ENCODE results near the gene AGBL4.

AGBL4 gene

GRCh38 chr1:48643193-48643592, 1380.6 kb downstream of the AGBL4 start:
- Histone ChIP-seq H3K27me3 (ENCODE audit: insufficient read depth, low read length) (no peaks in the 10 kb centered on the region), H3K79me2 (ENCODE audit: insufficient read depth, low read length) (no peaks in the 10 kb centered on the region), H3K4me1 (ENCODE audit: insufficient read depth, low read length, severe bottlenecking) (no peaks in the 10 kb centered on the region), H4K20me1 (ENCODE audit: insufficient read depth, low read length) (no peaks in the 10 kb centered on the region), H3K36me3 (ENCODE audit: insufficient read depth, low read length) (no peaks in the 10 kb centered on the region), H3K27ac (ENCODE audit: low read depth, low read length, poor library complexity, severe bottlenecking) (no peak overlapping the region), H3F3A (ENCODE audit: insufficient read depth, low read length) (no peaks in the 10 kb centered on the region), H3K9ac (ENCODE audit: low read length) (no peak overlapping the region), H3K4me3 (ENCODE audit: low read depth, low read length, poor library complexity, severe bottlenecking) (no peak overlapping the region), H3K9me2 (ENCODE audit: low read depth, low read length) (no peaks in the 10 kb centered on the region), H3K9me3 (ENCODE audit: low read length) (no peaks in the 10 kb centered on the region), H2AFZ (ENCODE audit: low read length) (no peak overlapping the region), H3K4me2 (ENCODE audit: low read length) (no peak overlapping the region)
- TF ChIP-seq, protein P1, sequence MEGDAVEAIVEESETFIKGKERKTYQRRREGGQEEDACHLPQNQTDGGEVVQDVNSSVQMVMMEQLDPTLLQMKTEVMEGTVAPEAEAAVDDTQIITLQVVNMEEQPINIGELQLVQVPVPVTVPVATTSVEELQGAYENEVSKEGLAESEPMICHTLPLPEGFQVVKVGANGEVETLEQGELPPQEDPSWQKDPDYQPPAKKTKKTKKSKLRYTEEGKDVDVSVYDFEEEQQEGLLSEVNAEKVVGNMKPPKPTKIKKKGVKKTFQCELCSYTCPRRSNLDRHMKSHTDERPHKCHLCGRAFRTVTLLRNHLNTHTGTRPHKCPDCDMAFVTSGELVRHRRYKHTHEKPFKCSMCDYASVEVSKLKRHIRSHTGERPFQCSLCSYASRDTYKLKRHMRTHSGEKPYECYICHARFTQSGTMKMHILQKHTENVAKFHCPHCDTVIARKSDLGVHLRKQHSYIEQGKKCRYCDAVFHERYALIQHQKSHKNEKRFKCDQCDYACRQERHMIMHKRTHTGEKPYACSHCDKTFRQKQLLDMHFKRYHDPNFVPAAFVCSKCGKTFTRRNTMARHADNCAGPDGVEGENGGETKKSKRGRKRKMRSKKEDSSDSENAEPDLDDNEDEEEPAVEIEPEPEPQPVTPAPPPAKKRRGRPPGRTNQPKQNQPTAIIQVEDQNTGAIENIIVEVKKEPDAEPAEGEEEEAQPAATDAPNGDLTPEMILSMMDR (IDR thresholded peaks at IDR 0.05; ENCODE audit: low read length) = no peak
- TF ChIP-seq EZH2 (IDR thresholded peaks at IDR 0.05; ENCODE audit: borderline replicate concordance, low read length) = no peak

DNA sequence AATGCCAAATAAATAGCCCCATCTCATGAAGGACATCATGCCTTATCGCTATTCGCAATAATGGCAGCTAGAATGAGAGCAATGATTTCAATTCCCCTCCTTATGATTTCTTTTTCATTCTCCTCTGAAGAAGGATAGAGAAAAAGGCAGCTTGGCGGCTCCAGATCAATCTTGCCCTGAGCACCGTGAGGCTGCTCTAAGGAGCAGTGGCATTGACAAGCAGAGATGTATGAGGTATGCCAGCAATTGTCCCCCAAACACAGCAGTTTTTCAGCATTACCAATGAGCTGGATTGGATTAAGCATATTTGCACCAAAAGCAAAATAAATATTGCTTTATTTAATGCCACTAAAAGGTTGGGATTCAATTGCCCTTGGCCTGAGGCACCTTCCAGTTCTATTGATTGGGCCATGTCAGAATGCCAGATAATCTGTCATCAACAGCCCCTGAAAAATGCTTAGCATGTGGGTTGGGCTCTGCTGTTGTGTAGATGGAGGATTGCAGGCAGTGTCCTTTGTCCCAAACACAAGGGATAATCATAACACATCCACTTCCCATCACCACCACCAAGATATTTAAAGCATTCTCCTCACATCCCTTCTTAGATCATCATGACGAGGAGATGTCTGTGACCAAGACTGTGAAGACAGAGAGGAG, 1382.8 kb downstream of the AGBL4 start:
- no peaks in the 10 kb centered on the region for H3K4me1 ChIP-seq (ENCODE audit: insufficient read depth, low read length, severe bottlenecking)
- H3K27ac ChIP-seq (ENCODE audit: low read depth, low read length, poor library complexity, severe bottlenecking) = no peak overlapping the region
- no peak overlapping the region for H3K4me2 ChIP-seq (ENCODE audit: low read length)
- TF ChIP-seq, protein P1 (IDR thresholded peaks at IDR 0.05; ENCODE audit: low read length) = no peak
- no peak for TF ChIP-seq EZH2 (IDR thresholded peaks at IDR 0.05; ENCODE audit: borderline replicate concordance, low read length)
- H3K4me3 ChIP-seq (ENCODE audit: low read depth, low read length, poor library complexity, severe bottlenecking) = no peak overlapping the region
- H3K27me3 ChIP-seq (ENCODE audit: insufficient read depth, low read length) = no peaks in the 10 kb centered on the region
- no peaks in the 10 kb centered on the region for H3K9me3 ChIP-seq (ENCODE audit: low read length)
- H3K79me2 ChIP-seq (ENCODE audit: insufficient read depth, low read length) = no peaks in the 10 kb centered on the region
- H2AFZ ChIP-seq (ENCODE audit: low read length) = no peak overlapping the region
- no peaks in the 10 kb centered on the region for H3K36me3 ChIP-seq (ENCODE audit: insufficient read depth, low read length)
- no peaks in the 10 kb centered on the region for H3K9me2 ChIP-seq (ENCODE audit: low read depth, low read length)
- H3K9ac ChIP-seq (ENCODE audit: low read length) = no peak overlapping the region
- H3F3A ChIP-seq (ENCODE audit: insufficient read depth, low read length) = no peaks in the 10 kb centered on the region
- no peaks in the 10 kb centered on the region for H4K20me1 ChIP-seq (ENCODE audit: insufficient read depth, low read length)

DNA sequence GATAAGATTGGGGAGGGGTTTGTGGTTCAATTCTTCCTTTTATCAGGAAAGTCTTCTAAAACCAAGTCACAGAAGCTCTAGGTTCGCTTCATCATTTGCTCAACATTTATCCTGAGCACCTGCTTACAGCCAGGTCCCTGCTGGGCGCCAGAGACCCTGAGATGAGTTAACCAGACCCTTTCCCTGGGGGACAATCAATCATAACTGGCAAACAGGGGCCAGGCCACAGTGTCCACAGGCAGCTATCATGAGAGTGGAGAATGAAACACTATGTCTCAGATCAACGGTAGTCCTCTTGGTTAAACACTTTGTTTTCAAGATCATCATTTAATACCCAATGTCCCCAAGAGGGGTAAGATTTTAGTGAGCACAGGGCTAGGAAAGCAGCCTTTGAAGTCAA, 1393.9 kb downstream of the AGBL4 start:
- no peak for TF ChIP-seq EZH2 (IDR thresholded peaks at IDR 0.05; ENCODE audit: borderline replicate concordance, low read length)
- TF ChIP-seq, protein P1 (IDR thresholded peaks at IDR 0.05; ENCODE audit: low read length) = no peak
- no peaks in the 10 kb centered on the region for H3K27me3 ChIP-seq (ENCODE audit: insufficient read depth, low read length)
- no peaks in the 10 kb centered on the region for H3K9me3 ChIP-seq (ENCODE audit: low read length)
- H3K79me2 ChIP-seq (ENCODE audit: insufficient read depth, low read length) = no peaks in the 10 kb centered on the region
- no peak overlapping the region for H3K4me3 ChIP-seq (ENCODE audit: low read depth, low read length, poor library complexity, severe bottlenecking)
- no peaks in the 10 kb centered on the region for H3K36me3 ChIP-seq (ENCODE audit: insufficient read depth, low read length)
- H2AFZ ChIP-seq (ENCODE audit: low read length) = no peak overlapping the region
- H3F3A ChIP-seq (ENCODE audit: insufficient read depth, low read length) = no peaks in the 10 kb centered on the region
- no peak overlapping the region for H3K9ac ChIP-seq (ENCODE audit: low read length)
- no peaks in the 10 kb centered on the region for H4K20me1 ChIP-seq (ENCODE audit: insufficient read depth, low read length)
- H3K4me2 ChIP-seq (ENCODE audit: low read length) = no peak overlapping the region
- no peaks in the 10 kb centered on the region for H3K4me1 ChIP-seq (ENCODE audit: insufficient read depth, low read length, severe bottlenecking)
- H3K27ac ChIP-seq (ENCODE audit: low read depth, low read length, poor library complexity, severe bottlenecking) = no peak overlapping the region
- no peaks in the 10 kb centered on the region for H3K9me2 ChIP-seq (ENCODE audit: low read depth, low read length)

Data from OCI-LY1 (cell line).